ENCODE measurements around the gene GFM1. TPM values are rescaled to one million over a fixed set of nuclear protein-coding genes. Genes with fewer than 3 reads are reported as not detected.

Gene GFM1
- total RNA-seq, 4 donors from 2014 or later: 52.6 to 84.4 (median 76.2) TPM

- DNase-seq (no peak), ATAC-seq (no peak)
- TF ChIP-seq POLR2A (IDR thresholded peaks at IDR 0.05): no peak
- TF ChIP-seq, protein P1, sequence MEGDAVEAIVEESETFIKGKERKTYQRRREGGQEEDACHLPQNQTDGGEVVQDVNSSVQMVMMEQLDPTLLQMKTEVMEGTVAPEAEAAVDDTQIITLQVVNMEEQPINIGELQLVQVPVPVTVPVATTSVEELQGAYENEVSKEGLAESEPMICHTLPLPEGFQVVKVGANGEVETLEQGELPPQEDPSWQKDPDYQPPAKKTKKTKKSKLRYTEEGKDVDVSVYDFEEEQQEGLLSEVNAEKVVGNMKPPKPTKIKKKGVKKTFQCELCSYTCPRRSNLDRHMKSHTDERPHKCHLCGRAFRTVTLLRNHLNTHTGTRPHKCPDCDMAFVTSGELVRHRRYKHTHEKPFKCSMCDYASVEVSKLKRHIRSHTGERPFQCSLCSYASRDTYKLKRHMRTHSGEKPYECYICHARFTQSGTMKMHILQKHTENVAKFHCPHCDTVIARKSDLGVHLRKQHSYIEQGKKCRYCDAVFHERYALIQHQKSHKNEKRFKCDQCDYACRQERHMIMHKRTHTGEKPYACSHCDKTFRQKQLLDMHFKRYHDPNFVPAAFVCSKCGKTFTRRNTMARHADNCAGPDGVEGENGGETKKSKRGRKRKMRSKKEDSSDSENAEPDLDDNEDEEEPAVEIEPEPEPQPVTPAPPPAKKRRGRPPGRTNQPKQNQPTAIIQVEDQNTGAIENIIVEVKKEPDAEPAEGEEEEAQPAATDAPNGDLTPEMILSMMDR (IDR thresholded peaks at IDR 0.05 in 4 of 5, conservative IDR thresholded peaks at IDR 0.05 in 1 of 5): no peak
- H3K36me3 ChIP-seq: no peaks in the 10 kb centered on the region
- H3K27me3 ChIP-seq: no peaks in the 10 kb centered on the region
- H3K9me3 ChIP-seq: no peaks in the 10 kb centered on the region
- H3K4me3 ChIP-seq: no peak overlapping the region
- in situ Hi-C loops (cut with MboI; ENCODE audit: low sequenced_read_pairs in 4 of 4) (no loop called here), intact Hi-C loops (cut with DNase I; ENCODE audit: low total_unique reads) (no loop called here)
- no peak overlapping the region for H3K27ac ChIP-seq
- peaks cover 0 to 15% of the 10 kb centered on the region in 2 donors for H3K4me1 ChIP-seq
Measured at GRCh38 chr3:158718490-158719170, 74.3 kb downstream of the GFM1 start.

DNA sequence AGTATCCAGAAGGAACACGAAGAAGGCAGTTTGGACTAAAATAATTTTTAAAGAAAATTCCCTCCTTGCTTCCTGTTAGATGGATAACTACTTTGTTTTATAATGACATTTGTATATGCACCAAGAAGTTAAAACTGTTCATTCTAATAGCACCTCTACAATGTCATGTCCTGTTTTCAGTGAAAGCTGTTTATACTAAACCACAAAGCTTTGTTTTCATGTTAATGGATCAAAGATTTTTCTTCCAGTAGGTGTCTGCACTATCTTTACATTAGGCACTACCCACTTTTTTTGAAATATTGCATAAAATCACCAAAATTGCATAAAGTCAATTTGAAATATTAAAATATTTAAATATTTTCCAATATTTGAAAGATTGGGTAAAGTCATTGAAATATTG is 77.8 kb downstream of the GFM1 start:
- TF ChIP-seq, protein P1 (IDR thresholded peaks at IDR 0.05 in 4 of 5, conservative IDR thresholded peaks at IDR 0.05 in 1 of 5): no peak
- no peak for TF ChIP-seq POLR2A (IDR thresholded peaks at IDR 0.05)
- Histone ChIP-seq H3K4me1 (peaks cover 4 to 22% of the 10 kb centered on the region in 2 donors), H3K27ac (no peak overlapping the region), H3K9me3 (no peaks in the 10 kb centered on the region), H3K36me3 (no peaks in the 10 kb centered on the region), H3K27me3 (no peaks in the 10 kb centered on the region), H3K4me3 (no peak overlapping the region)
- intact Hi-C loops (cut with DNase I; ENCODE audit: low total_unique reads) (no loop called here), in situ Hi-C loops (cut with MboI; ENCODE audit: low sequenced_read_pairs in 4 of 4) (no loop called here)
- DNase-seq: no peak
- ATAC-seq: no peak

GRCh38 chr3:158723991-158724390 is 79.7 kb downstream of the GFM1 start:
- in situ Hi-C loops (cut with MboI; ENCODE audit: low sequenced_read_pairs in 4 of 4) (no loop called here), intact Hi-C loops (cut with DNase I; ENCODE audit: low total_unique reads) (no loop called here)
- Histone ChIP-seq H3K4me3 (no peak overlapping the region), H3K9me3 (no peaks in the 10 kb centered on the region), H3K4me1 (peaks cover 4 to 21% of the 10 kb centered on the region in 2 donors), H3K27ac (no peak overlapping the region), H3K36me3 (no peaks in the 10 kb centered on the region), H3K27me3 (no peaks in the 10 kb centered on the region)
- ATAC-seq (no peak), DNase-seq (no peak)
- TF ChIP-seq, protein P1 (IDR thresholded peaks at IDR 0.05 in 4 of 5, conservative IDR thresholded peaks at IDR 0.05 in 1 of 5): no peak
- no peak for TF ChIP-seq POLR2A (IDR thresholded peaks at IDR 0.05)

- Histone ChIP-seq H3K36me3 (no peaks in the 10 kb centered on the region), H3K9me3 (no peaks in the 10 kb centered on the region), H3K27me3 (no peaks in the 10 kb centered on the region), H3K4me3 (no peak overlapping the region), H3K27ac (peak overlapping the region; percentile 0 to 38 (median 2)), H3K4me1 (peaks cover 4 to 21% of the 10 kb centered on the region in 2 donors)
- ATAC-seq: peak; percentile 41 to 54
- intact Hi-C loops (cut with DNase I; ENCODE audit: low total_unique reads) (loop anchor here (5.0 kb wide), 1 partner anchor 47 kb away; no protein-coding TSS in a partner anchor), in situ Hi-C loops (cut with MboI; ENCODE audit: low sequenced_read_pairs in 4 of 4) (loop anchor here (5.0 kb wide), 1 partner anchor 67 kb away; no protein-coding TSS in a partner anchor)
- peak in 1 of 2 donors; percentile 26 for DNase-seq
- TF ChIP-seq, protein P1 (IDR thresholded peaks at IDR 0.05 in 4 of 5, conservative IDR thresholded peaks at IDR 0.05 in 1 of 5): no peak
- TF ChIP-seq POLR2A (IDR thresholded peaks at IDR 0.05): no peak
Measured at GRCh38 chr3:158725348-158726011, 81.2 kb downstream of the GFM1 start.

All from gastrocnemius medialis (tissue), 4 donors.